AG04449 (cell line): ENCODE measurements around the gene CNTNAP2.

Source experiments
- CTCF ChIA-PET: fragments of 350-600 bp; formaldehyde crosslinking; extraction: SDS; loops from one replicate; lab custom pipeline; 2021; ENCODE audit warnings: antibody characterized with exemption; lab: Yijun Ruan, JAX
- POLR2A ChIA-PET: fragments of 400-600, 350-600 bp; formaldehyde crosslinking; extraction: SDS; loops from one replicate; lab custom pipeline; 2020; ENCODE audit warnings: antibody characterized with exemption, inconsistent platforms; lab: Yijun Ruan, JAX
- DNase-seq: peaks from one replicate; pipeline ENCODE4 v3.0.0-alpha.2; 2010; ENCODE audit warnings: low read depth, low spot score
- H3K4me3 ChIP-seq: 2 replicates; pipeline ENCODE4 v1.5.1; 2011; ENCODE audit warnings: low read depth, mild to moderate bottlenecking, control low read depth, low read length
- TF ChIP-seq, protein P1 (sequence below): IDR thresholded peaks from one replicate; pipeline ENCODE4 v1.5.1; 2011; ENCODE audit warnings: mild to moderate bottlenecking, moderate library complexity, low read length, control low read depth, inconsistent platforms; ENCODE audit not compliant: insufficient read depth; ENCODE audit errors: missing control alignments

CNTNAP2 gene

DNA sequence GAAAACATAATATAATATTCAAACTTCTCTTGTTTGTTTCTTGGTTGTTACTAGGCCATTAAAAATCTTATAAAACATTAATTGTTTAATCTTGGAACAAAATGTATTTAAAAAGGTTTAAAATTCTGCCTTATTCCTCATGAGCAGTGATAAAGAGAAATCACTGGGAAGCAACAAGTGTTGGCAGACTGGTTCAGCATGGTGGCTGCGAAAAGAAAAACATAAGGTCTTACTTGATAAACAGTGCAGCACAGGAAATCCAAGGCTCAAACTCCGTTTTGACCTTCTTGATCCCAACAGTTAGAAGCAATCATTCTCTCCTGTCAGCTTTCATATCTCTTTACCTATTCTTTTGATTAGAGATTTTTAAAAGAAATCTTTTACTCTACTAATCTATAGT, 530.8 kb downstream of the CNTNAP2 start:
- CTCF ChIA-PET, result no interaction called here
- POLR2A ChIA-PET, result no interaction called here

DNA sequence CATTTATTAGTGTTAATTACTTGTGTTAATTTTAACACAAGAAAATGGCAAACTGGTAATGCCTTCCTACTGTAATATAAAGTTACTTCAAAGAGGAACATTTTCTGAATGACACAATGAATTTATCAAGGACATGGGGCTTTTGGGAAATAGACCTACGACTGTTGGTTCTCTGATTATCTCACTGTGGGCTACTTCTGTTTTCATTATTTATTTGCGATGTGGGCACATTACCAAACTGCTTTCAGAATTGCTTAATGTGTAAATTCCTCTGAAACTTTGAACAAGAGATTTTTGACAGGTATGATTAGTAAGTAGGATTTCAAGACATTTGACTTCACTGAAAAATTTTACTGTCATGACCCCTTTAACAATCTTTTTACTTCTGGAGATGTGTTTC, 535.6 kb downstream of the CNTNAP2 start:
- ChIA-PET POLR2A (no interaction called here), CTCF (no interaction called here)
- TF ChIP-seq, protein P1, sequence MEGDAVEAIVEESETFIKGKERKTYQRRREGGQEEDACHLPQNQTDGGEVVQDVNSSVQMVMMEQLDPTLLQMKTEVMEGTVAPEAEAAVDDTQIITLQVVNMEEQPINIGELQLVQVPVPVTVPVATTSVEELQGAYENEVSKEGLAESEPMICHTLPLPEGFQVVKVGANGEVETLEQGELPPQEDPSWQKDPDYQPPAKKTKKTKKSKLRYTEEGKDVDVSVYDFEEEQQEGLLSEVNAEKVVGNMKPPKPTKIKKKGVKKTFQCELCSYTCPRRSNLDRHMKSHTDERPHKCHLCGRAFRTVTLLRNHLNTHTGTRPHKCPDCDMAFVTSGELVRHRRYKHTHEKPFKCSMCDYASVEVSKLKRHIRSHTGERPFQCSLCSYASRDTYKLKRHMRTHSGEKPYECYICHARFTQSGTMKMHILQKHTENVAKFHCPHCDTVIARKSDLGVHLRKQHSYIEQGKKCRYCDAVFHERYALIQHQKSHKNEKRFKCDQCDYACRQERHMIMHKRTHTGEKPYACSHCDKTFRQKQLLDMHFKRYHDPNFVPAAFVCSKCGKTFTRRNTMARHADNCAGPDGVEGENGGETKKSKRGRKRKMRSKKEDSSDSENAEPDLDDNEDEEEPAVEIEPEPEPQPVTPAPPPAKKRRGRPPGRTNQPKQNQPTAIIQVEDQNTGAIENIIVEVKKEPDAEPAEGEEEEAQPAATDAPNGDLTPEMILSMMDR, result no peak
- DNase-seq, result no peak
- H3K4me3 ChIP-seq, result no peak overlapping the region

More for the DNA sequence above, 530.8 kb downstream of the CNTNAP2 start:
- DNase-seq, result no peak
- TF ChIP-seq, protein P1, result no peak
- no peak overlapping the region for H3K4me3 ChIP-seq

DNA sequence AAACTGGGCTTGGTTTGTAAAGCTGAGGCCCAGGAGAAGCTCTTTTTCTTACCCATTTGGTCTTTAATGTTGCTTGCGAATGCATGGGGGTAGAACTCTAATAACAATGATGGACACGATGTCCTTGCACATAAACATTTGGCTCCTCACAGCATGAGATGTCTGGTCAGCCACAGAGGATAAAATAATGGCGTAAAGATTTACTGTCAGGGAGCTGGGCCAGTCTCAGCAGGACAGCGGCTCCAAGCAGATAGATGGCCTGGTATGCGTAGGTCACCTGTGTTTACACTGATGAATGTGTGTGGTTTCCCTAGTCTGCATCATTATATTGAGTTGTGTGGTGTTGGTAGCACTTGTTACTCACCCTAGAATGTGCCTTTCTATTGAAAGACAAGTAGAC, 537.4 kb downstream of the CNTNAP2 start:
- ChIA-PET CTCF (no interaction called here), POLR2A (no interaction called here)
- TF ChIP-seq, protein P1, result no peak
- H3K4me3 ChIP-seq, result no peak overlapping the region
- no peak for DNase-seq

DNA sequence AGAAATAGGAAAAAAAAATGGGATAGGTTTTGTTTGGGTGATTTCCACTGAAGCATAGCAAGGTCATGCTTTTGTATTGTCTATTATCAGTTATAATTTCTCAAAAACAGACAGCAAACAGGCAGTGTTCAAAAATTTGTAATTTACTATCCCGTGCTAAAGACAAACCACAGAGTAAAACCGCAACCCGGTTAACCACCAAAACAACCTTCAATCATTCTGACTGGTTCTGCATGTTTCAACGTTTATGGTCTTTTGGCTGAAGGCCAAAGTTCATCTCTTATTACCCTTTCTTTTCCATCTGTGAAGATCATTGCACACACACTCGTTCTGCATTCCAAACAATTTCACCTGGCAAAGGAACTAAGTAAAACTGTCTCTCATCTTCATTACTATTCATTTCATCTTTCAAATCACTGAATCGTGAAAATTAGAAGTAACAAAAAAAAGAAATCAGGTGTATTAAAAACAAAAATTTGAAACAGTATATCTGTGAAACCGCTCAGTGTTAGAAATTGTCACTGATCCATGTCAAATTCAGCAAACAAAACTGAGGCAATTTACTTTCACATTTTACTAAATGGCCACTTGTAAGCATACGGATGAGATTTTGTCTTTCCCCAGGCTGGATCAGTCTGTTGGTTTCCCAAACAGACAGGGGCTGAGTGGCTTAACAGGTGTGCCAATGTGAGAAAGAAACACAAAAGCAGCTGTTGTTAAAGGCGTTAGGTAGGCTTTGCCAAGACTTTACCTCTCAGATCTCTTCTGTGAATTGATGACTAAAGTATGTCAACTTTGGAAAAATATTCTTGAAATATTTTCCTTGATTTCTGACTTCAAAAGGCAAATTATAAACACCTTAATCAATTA, 539.6 kb downstream of the CNTNAP2 start:
- no peak for DNase-seq
- ChIA-PET POLR2A (no interaction called here), CTCF (no interaction called here)
- H3K4me3 ChIP-seq, result no peak overlapping the region
- TF ChIP-seq, protein P1, result no peak

DNA sequence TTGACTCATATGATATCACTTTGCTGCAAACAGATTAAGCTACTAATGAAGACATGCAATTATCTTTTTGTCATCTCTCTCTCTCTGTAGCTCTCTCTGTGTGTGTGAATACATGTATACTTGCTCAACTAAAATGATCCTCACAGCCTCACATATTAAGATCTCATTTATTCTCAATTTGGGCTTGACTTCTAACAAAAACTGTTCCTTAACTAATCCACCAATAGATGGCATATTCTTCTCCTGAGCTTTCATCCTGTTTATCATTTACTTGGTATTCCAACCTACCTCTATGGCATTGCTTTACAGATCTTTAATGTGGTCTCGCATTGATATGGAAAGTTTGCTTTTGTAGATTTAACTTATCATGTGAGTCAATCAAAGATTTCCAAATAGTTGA, 540.4 kb downstream of the CNTNAP2 start:
- no peak for DNase-seq
- H3K4me3 ChIP-seq, result no peak overlapping the region
- CTCF ChIA-PET, result no interaction called here
- POLR2A ChIA-PET, result no interaction called here
- TF ChIP-seq, protein P1, result no peak

DNA sequence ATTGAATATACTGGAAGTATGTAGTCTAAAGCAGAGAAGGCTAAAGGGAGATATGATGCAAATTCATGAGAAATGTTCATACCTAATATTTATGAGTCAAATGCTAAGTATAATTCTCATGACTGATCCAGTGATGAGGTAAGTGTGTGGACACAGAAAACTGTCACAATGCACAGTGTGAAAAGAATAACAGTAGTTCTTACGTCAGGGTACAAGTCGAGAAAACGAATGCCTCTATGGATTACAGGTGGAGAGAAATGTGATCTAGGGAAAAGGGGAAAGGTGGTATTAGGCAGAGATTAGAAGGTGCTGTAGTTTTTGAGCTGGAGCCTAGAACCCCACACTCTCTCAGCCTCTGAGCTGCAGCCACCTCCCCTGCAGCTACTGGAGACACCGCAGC, 542.0 kb downstream of the CNTNAP2 start:
- TF ChIP-seq, protein P1, result no peak
- CTCF ChIA-PET, result no interaction called here
- POLR2A ChIA-PET, result no interaction called here
- H3K4me3 ChIP-seq, result no peak overlapping the region
- no peak for DNase-seq
